Tibial nerve (tissue), 3 donors: ENCODE data around the gene SHROOM3.

Experiments used
- EP300 ChIP-seq, 2 donors: sonication (generic); formaldehyde crosslinking; IDR thresholded peaks; one replicate each; pipeline ENCODE4 v1.6.1; 2017; ENCODE audit warnings: antibody characterized with exemption in 2 of 2, mild to moderate bottlenecking in 1 of 2
- POLR2A ChIP-seq, 2 donors: fragments of 450-650 bp; IDR thresholded peaks; one replicate each; pipeline ENCODE4 v1.6.1; 2017; ENCODE audit warnings: antibody characterized with exemption in 2 of 2, mild to moderate bottlenecking in 2 of 2, moderate library complexity in 2 of 2

DNA sequence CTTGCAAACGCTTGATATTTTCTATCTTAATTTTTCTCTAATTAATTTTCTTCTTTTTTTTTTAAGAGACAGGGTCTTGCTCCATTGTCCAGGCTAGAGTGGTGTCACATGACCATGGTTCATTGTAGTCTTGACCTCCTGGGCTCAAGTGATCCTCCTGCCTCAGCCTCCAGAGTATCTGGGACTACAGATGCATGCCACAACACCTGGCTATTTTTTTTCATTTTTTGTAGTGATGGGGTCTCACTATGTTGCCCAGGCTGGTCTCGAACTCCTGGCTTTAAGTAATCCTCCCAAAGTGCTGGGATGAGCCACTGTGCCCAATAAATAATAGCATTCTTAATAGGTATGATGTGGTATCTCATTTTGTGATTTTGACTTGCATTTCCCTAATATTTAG lies 18.2 kb downstream of the SHROOM3 start:
- TF ChIP-seq EP300 (IDR thresholded peaks at IDR 0.05) (no peak), POLR2A (IDR thresholded peaks at IDR 0.05) (no peak)
